ENCODE measurements around the gene SYT17. TPM values are rescaled to one million over a fixed set of nuclear protein-coding genes. Genes with fewer than 3 reads are reported as not detected.

Gene SYT17
- total RNA-seq, 1 donor from 2014 or later: 8.2 TPM

GRCh38 chr16:19290860-19291259, 122.8 kb downstream of the SYT17 start:
- no peak for DNase-seq (ENCODE audit: low spot score in 2 of 2)
- no peak for FAIRE-seq

- FAIRE-seq: no peak
- DNase-seq (ENCODE audit: low spot score in 2 of 2): no peak
Observed at GRCh38 chr16:19291475-19291874, 123.4 kb downstream of the SYT17 start.

- DNase-seq (ENCODE audit: low spot score in 2 of 2): no peak
- no peak for FAIRE-seq
Observed at GRCh38 chr16:19292186-19292585, 124.1 kb downstream of the SYT17 start.

- FAIRE-seq (no peak), DNase-seq (ENCODE audit: low spot score in 2 of 2) (no peak)
Observed at GRCh38 chr16:19294156-19294649, 126.2 kb downstream of the SYT17 start.

DNA sequence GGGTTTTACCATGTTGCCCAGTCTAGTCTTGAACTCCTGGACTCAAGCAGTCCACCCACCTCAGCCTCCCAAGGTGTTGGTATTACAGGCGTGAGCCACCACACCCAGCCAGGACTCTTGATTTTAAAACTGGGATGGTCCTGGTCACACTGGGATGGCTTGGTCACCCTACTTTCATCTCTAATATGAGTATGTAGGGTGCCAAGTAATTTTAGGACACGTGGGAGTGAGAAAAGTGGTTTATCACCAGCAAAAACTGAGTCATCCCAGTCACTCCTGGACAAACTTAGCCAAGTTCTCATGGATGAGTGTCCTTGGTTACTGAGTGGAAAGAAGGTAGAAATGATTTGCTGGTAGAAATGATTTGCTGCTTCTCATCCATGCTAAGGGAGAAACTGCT, 127.4 kb downstream of the SYT17 start:
- FAIRE-seq: no peak
- no peak for DNase-seq (ENCODE audit: low spot score in 2 of 2)

GRCh38 chr16:19297454-19297853, 129.4 kb downstream of the SYT17 start:
- FAIRE-seq (no peak), DNase-seq (ENCODE audit: low spot score in 2 of 2) (no peak)

DNA sequence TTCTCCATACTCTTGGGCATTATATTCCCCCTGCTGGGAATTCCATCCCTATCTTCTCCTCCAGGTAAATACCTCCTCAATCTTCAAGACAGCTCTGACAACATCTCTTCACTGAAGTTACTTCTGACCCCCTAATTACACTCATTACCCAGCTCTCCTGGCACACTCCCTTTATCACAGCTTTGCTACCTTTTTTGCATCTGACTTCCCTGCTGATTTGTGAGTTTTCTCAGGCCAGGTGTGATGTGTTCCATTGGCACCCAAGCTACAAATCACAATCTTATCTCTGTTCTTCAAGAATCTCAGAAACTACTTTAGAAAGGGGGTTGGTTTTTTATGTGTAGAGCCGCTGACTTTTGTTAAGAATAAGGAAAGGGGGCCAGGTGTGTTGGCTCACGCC, 131.5 kb downstream of the SYT17 start:
- FAIRE-seq (no peak), DNase-seq (ENCODE audit: low spot score in 2 of 2) (no peak)

- no peak for FAIRE-seq
- DNase-seq (ENCODE audit: low spot score in 2 of 2): no peak
Observed at GRCh38 chr16:19301931-19302330, 133.9 kb downstream of the SYT17 start.

DNA sequence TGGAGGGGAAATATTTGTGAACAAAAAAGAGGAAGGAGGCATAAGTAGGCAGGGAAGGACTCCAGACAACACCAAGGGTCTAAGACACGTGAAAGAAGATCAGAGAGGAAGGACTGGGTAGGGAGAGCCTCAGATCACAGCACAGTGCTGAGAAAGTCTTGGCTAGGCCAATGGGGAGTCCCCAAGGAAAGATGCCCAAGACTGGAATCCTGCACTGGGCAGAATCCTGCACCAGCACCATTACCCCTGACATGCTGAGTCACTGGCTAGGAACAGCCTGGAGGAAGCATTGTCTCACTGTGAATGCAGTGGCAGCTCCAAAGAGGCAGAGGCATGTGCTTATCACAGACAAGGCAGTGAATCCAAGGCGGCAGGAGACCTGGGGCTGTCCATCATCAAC, 136.7 kb downstream of the SYT17 start:
- no peak for DNase-seq (ENCODE audit: low spot score in 2 of 2)
- FAIRE-seq: no peak

- DNase-seq (ENCODE audit: low spot score in 2 of 2): no peak
- no peak for FAIRE-seq
Observed at GRCh38 chr16:19305443-19305842, 137.4 kb downstream of the SYT17 start.

- FAIRE-seq (no peak), DNase-seq (ENCODE audit: low spot score in 2 of 2) (no peak)
Observed at GRCh38 chr16:19307587-19308241, 139.7 kb downstream of the SYT17 start.

DNA sequence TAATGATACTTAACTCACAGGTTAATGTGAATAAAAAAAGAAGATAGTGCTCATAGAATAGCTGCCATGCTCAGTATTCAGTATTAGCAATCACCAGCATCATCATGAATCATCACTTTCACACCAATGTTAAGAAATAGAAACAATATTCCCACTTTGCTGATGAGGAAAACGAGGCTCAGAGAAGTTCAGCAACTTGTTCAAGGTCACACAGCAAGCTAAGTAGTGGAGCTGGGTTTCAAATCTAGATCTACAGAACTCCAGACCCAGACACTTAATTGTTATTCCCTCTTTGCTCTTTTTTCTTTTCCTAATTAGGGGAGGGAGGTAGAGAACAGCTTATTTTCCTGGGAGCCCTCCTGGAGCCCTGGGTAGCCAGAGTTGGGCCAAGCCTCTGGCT, 140.4 kb downstream of the SYT17 start:
- FAIRE-seq: no peak
- no peak for DNase-seq (ENCODE audit: low spot score in 2 of 2)

DNA sequence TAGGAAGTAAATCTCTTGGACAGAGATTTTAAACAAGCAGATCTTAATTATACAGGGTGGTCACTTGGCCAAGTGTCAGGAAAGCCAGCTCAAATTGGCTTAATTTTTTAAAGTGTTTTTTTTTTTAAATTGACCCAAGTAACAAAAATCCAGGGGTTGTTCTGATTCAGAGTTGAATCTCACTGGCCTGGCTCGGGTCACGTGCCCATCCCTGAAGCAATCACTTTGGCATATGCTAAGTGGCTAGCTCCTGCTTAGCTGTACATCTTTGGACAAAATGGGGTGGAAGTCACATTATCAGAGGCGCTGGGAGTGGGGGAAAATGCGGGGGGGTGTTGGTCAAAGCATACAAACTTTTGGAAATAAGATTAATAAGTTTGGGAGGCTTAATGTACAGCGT, 141.1 kb downstream of the SYT17 start:
- DNase-seq (ENCODE audit: low spot score in 2 of 2) (no peak), FAIRE-seq (no peak)

DNA sequence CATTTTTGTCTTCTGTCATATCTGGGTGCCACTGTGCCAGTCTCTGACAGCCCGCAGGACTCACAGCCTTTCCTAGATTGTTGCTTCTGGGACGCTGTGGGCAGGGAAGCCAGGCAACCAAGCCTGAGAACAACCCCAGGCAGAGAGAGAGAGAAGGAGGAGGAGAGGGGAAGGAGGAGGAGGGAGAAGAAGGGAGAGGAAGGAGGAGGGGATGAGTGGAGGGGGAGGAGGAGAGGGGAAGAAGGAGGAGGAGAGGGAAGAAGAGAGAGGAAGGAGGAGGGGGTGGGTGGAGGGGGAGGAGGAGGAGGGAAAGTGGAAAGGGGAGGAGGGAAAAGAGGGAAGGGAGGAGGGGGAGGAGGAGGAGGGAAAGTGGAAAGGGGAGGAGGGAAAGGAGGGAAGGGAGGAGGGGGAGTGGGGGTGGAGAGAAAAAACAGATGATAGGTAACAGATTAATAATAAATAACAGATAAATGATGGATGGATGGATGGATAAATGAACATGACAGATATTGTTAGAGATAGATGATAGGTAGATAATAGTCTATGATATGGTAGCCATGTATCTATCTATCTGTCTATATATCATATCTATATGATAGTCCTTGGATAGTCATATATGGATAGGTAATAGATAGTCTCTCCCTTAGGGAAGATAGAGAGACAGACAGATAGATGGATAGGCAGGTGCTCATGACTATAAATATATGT, 146.8 kb downstream of the SYT17 start:
- FAIRE-seq: no peak
- DNase-seq (ENCODE audit: low spot score in 2 of 2): no peak

DNA sequence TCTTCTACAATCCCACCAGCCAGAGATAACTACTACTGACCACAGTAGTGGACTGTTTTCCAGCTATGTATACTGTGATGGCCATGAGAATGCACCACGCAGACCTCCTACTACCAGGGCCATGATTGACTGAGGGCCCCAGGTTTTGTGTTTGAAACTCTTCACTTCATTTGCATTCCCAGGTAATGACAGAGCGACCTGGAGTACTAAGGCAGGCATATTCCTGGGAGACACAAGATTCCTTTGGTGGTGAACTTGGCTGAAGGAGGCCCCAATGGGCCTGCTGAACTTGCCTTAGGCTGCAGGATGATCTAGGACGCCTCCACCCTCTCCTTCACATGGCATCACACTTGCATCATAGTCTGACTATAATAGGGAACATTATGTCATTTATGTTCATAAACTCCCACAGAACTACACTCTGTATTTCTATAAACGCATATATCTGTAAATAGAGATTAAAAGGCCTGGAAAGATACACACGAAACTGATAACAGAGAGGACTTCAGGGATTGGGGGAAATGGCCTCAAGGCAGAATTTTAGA, 147.9 kb downstream of the SYT17 start:
- FAIRE-seq (no peak), DNase-seq (ENCODE audit: low spot score in 2 of 2) (no peak)

GRCh38 chr16:19316846-19317245, 148.8 kb downstream of the SYT17 start:
- DNase-seq (ENCODE audit: low spot score in 2 of 2): no peak

More at GRCh38 chr16:19316846-19317245, 148.8 kb downstream of the SYT17 start:
- no peak for FAIRE-seq

Other genes with a start within 250 kb of the SYT17 start
- gene SMG1, start 241.8 kb upstream of the SYT17 start, total RNA-seq: 89.3 TPM
- gene TMC7, start 184.3 kb upstream of the SYT17 start, total RNA-seq: 3.3 TPM
- 50.1 TPM for gene COQ7, start 100.6 kb upstream of the SYT17 start, total RNA-seq
- gene ITPRIPL2, start 54.3 kb upstream of the SYT17 start, total RNA-seq: 3.3 TPM
- gene CLEC19A, start 117.5 kb downstream of the SYT17 start, total RNA-seq: under 0.01 TPM
- gene TMC5, start 249.6 kb downstream of the SYT17 start, total RNA-seq: 0.41 TPM